Suprapubic skin (tissue), 3 donors: ENCODE data around the gene KIAA1328.

ENCODE experiments used
- POLR2AphosphoS5 ChIP-seq, 3 donors: sonication (generic); formaldehyde crosslinking; IDR thresholded peaks; one replicate each; pipeline ENCODE4 v1.6.1; 2017; ENCODE audit warnings: antibody characterized with exemption in 3 of 3
- TF ChIP-seq, protein P1 (sequence below), 2 donors: fragments of 200-600 bp in 1 of 2; fragments of 450-650 bp in 1 of 2; sonication (generic) in 1 of 2; IDR thresholded peaks; one replicate each; pipeline ENCODE4 v1.5.1; 2016 to 2019; ENCODE audit warnings: antibody characterized with exemption in 2 of 2, mild to moderate bottlenecking in 1 of 2, moderate library complexity in 1 of 2

DNA sequence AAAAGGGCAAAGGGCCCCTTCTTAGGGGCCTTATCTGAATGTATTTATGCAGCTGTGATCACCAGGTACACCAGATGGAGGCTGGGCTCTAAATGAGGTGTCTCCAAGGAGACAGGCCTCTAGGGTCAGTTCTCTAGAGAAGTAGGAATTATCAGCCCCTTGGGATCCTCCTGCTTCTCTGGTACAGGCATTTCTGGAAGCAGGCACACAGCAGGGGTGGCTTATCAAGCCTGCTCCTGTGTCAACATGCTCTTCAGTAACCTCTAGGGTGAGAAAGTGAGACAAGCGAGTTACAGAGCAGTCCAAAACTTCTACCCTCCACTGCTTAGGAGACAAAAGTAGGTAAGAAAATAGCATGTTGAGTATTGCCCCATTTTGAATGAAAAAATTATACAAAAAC is 13.9 kb upstream of the KIAA1328 start:
- TF ChIP-seq, protein P1, sequence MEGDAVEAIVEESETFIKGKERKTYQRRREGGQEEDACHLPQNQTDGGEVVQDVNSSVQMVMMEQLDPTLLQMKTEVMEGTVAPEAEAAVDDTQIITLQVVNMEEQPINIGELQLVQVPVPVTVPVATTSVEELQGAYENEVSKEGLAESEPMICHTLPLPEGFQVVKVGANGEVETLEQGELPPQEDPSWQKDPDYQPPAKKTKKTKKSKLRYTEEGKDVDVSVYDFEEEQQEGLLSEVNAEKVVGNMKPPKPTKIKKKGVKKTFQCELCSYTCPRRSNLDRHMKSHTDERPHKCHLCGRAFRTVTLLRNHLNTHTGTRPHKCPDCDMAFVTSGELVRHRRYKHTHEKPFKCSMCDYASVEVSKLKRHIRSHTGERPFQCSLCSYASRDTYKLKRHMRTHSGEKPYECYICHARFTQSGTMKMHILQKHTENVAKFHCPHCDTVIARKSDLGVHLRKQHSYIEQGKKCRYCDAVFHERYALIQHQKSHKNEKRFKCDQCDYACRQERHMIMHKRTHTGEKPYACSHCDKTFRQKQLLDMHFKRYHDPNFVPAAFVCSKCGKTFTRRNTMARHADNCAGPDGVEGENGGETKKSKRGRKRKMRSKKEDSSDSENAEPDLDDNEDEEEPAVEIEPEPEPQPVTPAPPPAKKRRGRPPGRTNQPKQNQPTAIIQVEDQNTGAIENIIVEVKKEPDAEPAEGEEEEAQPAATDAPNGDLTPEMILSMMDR (IDR thresholded peaks at IDR 0.05), result no peak
- TF ChIP-seq POLR2AphosphoS5 (IDR thresholded peaks at IDR 0.05), result no peak
